HG02885 (cell line): ENCODE data around the gene KRTAP1-4.
"Not testable (repeated sequence)": the region's sequence is repeated elsewhere in the genome, so short reads cannot be mapped to it uniquely, and the experiment has no call there.

ENCODE experiments used
- ATAC-seq: cut with Tn5 transposase; IDR thresholded peaks from one replicate; pipeline ENCODE4 v1.9.1; 2021; ENCODE audit warnings: mild to moderate bottlenecking; ENCODE audit not compliant: unreplicated experiment, poor library complexity

The KRTAP1-4 gene

DNA sequence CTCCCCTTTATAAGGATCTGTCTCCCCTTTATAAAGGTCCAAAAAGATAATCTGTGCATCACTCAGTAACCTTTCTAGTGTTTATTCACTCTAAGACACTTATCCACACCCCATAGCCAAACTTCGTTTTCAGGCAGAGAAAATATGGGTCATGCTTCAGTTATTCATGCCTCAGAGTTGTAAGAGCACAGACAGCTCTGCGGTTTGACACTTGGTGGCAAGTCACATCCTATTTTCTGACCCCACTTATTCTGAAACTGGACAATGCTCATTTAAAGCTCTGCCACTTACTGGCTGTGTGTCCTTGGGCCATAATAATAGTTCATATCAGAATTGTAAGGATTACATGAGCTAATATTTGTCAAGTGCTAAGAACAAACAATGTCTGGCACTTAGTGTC lies 19.1 kb upstream of the KRTAP1-4 start:
- ATAC-seq: no peak

DNA sequence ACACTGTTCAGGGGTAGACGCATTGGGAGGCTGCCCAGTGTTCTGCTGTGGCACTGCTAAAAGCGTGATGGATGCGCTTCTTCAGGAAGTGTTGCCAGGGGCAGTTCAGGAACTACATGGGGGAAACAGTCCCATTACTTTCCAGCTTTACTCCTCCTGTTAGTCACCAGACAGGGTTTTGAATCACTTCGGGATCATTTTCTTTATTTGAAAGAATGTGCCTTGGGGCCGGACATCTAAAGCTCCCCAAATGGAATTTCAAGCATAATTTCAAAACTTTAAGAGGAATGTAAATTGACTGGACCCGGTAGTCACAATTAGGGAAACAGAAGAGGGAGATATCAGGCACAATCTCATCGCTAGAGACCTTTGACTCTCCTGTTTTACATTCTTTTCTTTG lies 18.4 kb upstream of the KRTAP1-4 start:
- no peak for ATAC-seq

DNA sequence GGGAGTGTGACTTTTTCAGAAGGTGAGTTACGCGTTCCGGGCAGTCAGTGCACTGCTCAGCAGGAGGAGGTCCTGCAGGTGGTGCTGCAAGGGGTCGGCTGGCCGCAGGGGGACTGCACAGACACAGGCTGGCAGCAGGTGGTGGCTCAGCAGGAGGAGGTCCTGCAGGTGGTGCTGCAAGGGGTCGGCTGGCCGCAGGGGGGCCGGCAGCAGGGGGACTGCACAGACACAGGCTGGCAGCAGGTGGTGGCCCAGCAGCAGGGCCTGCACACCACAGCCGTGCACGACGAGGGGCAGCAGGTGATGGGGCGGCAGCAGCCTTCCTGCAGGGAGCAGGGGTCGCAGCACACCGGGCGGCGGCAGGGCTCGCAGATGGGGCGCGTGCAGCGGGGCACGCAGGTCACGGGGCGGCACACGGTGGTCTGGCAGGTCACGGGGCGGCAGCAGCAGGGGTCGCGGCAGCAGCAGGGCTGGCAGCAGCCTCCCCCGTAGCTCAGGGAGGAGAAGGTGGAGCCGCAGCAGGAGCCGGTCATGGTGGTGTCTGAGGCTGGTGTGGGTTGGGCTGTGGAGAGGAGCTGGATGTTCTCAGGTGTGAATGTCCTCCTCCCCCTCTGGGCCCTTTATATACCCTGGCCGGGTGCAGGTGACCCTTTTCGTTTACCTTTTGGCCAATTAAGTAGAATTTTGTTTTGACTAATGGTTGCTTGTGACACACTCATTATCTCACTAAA lies 16.9 kb upstream of the KRTAP1-4 start, which contains the start of gene KRTAP2-1:
KRTAP2-1 (minus strand) TSS at position 582 of the 731 bp plus-strand sequence; CDS start at position 533, 49 bp downstream.
- ATAC-seq: not testable (repeated sequence)

DNA sequence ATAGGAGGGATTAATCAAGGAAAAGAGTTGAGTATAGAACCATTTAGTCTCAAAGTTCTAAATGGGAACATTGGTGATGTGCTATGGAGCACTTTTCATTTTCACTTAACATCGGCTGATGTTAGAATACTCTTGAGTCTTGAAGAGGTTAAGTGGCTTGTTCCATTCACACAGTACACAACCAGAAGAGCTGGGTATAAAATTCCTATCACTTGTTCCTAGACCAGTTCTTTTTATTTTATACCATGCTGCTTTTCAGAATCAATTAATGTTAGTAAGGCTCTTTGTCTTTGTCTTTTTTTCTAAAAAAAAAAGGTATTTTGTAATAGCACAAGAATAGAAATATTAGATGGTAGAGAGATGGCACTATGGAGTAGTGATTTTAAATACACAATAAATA lies 13.0 kb upstream of the KRTAP1-4 start:
- no peak for ATAC-seq

DNA sequence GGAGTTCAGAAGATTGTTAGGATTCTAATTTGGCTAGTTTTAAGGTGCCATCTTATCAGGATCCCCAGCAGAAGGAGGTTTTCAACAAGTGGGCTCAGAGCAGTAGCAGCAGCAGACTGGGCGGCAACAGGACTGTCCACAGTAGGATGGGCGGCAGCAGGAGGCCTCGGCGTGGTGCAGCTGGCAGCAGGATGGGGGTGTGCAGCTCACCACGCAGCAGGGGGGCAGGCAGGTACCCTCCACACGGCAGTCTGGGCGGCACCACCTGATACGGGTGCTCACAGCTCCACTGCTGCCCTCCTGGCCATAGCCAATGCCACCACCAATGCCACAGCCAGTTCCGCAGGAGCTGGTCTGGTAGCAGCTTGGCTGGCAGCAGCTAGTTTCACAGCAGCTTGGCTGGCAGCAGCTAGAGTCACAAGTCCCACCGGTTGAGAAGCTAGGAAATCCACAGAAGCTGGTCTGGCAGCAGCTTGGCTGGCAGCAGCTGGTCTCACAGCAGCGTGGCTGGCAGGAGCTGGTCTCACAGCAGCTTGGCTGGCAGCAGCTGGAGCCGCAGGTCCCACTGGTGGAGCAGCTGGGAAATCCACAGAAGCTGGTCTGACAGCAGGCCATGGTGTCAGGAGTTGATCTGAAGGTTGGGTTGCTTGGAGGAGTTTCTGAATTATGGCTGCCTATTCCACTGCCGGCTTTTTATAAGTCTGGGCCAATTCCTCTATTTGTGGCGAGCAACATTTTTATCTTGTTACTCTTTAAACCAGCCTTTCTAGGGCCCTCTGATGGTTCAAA lies 11.0 kb upstream of the KRTAP1-4 start, which contains the start of gene KRTAP1-1:
KRTAP1-1 (minus strand) TSS at position 668 of the 789 bp plus-strand sequence; CDS start at position 615, 53 bp downstream.
- ATAC-seq: not testable (repeated sequence)

DNA sequence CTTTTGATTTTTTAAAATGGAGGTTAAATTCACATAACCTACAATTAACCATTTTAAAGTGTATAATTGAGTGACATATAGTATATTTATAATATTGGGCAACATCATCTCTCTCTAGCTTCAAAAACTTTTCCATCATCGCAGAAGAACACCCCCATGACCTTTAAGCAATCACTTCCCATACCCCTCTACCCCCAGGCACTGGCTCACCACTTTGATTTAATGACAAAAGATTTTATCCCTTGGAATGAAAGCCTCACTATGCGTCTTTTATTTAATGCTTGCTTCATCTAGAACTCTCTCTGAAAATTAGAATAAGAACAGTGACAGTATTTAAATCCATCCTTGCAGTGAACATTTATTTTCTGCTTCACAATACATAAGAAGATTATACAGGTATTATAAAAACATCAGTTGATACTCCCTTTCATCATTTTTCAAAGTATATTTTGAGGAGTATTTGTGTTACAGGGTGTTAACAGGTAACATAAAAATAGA lies 7.9 kb upstream of the KRTAP1-4 start:
- ATAC-seq: no peak

DNA sequence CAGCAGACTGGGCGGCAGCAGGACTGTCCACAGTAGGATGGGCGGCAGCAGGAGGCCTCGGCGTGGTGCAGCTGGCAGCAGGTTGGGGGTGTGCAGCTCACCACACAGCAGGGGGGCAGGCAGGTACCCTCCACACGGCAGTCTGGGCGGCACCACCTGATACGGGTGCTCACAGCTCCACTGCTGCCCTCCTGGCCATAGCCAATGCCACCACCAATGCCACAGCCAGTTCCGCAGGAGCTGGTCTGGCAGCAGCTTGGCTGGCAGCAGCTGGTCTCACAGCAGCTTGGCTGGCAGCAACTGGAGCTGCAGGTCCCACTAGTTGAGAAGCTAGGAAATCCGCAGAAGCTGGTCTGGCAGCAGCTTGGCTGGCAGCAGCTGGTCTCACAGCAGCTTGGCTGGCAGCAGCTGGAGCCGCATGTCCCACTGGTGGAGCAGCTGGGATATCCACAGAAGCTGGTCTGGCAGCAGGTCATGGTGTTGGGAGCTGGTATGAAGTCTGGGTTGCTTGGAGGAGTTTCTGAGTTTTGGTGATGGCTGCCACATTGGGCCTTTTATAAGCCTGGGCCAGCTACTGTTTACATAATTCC lies 4.4 kb upstream of the KRTAP1-4 start, which contains the start of gene KRTAP1-3:
KRTAP1-3 (minus strand) TSS at position 529 of the 590 bp plus-strand sequence; CDS start at position 476, 53 bp downstream.
- ATAC-seq: not testable (repeated sequence)

DNA sequence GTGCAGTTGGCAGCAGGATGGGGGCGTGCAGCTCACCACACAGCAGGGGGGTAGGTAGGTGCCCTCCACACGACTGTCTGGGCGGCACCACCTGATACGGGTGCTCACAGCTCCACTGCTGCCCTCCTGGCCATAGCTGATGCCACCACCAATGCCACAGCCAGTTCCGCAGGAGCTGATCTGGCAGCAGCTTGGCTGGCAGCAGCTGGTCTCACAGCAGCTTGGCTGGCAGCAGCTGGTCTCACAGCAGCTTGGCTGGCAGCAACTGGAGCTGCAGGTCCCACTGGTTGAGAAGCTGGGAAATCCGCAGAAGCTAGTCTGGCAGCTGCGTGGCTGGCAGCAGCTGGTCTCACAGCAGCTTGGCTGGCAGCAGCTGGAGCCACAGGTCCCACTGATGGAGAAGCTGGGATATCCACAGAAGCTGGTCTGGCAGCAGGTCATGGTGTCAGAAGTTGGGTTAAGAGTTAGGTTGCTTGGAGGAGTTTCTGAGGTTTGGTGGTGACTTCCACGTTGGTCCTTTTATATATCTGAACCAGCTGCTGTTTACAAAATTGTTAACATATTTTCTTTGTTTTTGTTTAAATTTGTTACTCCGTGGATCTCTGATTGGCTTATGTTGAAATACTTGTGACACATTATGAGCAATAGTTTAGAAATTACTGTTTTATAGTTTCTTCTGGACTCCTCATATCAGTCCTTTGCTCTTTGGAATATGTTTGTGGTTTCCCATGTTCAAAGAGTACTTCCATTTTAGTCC lies 3.1 kb downstream of the KRTAP1-4 start, which contains the start of gene KRTAP1-5:
KRTAP1-5 (minus strand) TSS at position 494 of the 757 bp plus-strand sequence; CDS start at position 441, 53 bp downstream.
- ATAC-seq: no peak

DNA sequence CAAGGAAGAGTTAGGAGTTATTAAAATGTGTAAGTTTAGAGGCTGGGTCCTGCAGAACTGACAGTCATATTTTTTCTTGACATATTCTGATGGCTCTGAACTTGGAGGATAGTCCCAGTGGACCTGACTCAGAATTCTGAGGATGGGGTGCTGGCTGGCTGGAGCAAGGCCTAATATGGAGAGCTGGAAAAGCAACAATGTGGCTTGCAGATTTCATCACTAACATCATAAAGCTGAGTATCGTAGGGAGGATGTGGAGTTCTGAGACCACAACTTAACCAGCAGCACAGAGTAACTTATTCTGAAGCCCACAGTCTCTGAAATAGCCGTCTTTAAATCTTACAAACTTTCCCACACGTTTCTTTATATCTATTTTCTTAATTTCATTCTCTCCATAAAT lies 5.3 kb downstream of the KRTAP1-4 start:
- ATAC-seq: no peak

DNA sequence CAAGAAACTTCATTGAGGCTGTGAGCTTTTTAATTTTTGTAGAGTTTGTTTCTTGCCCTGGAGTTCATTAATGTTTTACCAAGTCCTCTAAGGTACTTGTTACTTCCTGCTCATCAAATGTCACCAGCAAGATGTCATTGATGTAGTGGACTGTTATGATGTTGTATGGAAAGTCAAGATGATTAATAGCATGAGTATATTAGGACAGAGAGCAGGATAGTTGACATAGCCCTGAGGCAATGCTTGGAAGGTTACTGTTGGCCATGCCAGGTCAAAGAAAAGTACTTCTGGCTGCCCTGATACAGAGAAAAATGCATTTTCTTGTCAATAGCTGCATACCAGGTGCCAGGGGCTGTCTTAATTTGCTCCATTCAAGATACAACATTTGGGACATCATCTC lies 9.7 kb downstream of the KRTAP1-4 start:
- no peak for ATAC-seq

DNA sequence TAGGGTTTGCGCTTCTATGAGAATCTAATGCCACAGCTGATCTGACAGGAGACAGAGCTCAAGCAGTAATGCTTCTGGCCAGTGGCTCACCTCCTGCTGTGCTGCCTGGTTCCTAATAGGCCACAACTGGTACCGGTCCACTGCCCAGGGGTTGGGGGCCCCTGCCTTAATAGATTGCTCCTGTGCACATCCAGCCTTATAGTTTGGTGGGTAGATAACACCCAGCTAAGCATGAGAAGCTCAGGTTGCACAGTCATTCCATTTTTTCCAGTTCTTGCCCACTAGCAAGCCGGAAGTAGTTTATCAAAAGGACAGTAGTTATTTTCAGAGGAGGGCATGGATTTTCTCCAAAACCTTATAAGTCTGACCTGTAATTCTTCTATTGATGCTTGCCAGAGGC lies 10.6 kb downstream of the KRTAP1-4 start:
- no peak for ATAC-seq

DNA sequence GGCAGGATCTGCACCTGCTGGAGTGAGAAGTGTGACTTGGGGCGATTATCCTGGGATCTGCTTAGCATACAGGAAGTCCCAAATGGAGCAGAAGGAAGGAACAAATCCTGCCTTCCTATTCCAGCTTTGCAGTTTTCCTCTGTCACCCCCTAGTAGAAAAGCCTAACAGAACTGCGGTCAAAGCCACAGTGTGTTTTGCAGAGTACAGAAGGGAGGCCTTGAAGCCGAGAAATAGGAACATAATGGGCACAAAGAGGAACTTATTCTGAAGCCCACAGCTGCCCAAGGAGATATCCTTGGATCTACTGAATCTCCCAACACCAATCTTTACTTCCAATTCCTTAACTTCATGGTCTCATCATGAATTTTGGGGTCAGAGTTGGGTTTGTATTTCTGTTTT lies 11.5 kb downstream of the KRTAP1-4 start:
- no peak for ATAC-seq

DNA sequence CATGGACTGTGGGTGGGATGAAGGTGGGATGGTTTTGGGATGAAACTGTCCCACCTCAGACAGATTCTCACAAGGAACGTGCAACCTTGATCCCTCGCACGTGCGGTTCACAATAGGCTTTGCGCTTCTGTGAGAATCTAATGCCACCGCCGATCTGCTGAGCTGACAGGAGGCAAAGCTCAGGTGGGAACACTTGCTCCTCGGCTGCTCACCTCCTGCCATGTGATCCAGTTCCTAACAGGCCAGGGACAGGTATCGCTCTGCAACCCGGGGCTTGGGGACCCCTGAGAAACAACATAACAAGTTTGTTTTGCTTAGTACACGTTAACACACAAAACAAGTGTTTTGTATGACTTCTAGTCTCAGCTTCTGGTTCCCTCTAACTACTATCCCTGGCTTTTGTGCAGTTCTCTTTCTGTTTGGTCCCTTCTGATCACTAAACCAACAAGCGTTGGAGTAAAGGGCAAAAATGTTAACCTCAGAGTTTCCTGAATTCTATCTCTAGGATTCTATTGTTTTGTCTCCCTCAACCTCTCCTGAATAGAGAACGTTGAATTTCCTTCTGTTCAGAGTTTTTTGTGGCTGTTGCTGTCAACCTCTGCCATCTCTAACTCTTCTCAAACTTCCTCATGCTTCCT lies 13.3 kb downstream of the KRTAP1-4 start:
- no peak for ATAC-seq

DNA sequence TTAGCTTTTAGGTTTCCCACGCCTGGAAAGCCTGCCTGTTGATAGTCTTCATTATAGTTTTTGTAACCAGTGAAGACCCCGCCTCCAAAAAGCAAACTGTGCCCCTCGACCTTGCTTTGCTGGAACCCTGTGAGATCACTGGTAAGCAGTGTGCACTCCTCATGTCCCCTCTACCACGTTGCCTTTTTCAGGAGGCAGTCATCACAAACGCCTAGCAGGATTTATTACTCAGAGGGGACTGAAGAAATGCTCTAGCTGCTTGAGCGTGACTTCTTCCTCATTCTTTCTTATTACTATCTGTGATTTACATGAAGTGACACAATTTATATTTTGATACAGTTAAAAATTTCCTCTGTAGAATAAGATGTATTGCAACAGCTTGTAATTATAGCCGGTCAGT lies 14.5 kb downstream of the KRTAP1-4 start:
- ATAC-seq: no peak

DNA sequence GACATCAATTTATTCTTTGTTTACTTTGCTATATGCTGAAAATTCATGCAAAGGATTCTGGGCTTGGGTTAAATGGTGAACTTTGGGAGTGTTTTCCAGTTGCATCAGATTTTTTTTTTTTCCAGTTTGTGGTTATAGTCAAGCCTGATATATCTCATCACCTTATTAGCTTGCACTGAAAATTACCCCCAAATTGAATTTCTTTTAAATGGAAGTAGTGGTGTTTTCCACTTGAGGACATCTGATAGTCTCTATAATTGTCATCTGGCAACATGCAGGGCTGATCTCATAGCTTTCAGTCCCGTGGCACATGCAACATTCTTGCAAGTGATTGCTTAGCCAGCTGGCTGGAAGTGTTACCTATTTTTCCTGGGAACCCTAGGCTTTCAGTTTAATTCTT lies 16.4 kb downstream of the KRTAP1-4 start:
- no peak for ATAC-seq

DNA sequence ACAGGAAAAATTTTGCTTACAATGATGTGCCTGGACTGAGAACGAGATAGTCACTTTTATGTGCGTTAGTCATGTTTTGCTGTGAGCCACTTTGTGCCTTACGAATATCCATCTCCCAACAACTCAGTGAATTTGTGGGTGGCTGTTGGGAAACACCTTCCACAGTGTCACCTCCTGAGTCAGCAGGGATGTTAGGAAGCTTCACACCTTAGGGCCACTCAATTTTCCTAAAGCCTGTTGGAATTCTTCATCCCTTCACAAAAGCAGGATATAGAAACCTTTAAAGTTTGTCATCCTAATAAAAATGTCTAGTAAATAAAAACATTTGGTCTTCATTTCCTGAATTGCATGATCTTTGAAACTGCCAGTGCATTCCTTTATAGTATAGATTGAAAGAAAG lies 16.8 kb downstream of the KRTAP1-4 start:
- ATAC-seq: no peak

DNA sequence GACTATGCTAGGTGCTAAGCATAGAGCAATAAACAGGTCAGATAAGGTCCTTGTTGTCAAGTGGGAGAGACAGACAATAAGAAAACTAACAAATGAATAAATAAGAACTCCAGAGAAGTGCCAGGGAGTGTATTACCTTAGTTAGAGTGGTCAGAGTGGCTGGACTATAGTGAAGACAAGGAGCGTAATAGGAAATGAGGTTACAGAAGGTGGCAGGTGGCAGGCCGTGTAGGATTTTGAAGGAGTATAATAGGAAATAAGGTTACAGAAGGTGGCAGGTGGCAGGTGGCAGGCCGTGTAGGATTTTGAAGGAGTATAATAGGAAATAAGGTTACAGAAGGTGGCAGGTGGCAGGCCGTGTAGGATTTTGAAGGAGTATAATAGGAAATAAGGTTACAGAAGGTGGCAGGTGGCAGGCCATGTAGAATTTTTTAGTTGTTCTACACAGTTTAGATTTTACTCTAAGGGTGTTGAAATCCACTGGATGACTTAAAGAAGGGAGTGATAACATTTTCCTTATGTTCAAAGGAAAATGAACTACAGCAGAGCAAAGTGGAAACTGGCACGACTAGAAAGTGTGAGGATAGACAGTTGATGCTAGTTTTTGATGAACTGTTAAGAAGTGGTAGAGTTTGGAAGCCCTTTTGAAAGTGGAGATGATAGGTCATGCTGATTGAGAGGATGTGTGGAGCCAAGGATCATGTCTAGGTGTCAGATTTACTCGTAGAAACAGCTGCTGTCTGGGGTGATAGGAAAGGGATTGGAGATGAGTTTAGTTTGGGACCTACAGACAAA lies 17.5 kb downstream of the KRTAP1-4 start:
- no peak for ATAC-seq

DNA sequence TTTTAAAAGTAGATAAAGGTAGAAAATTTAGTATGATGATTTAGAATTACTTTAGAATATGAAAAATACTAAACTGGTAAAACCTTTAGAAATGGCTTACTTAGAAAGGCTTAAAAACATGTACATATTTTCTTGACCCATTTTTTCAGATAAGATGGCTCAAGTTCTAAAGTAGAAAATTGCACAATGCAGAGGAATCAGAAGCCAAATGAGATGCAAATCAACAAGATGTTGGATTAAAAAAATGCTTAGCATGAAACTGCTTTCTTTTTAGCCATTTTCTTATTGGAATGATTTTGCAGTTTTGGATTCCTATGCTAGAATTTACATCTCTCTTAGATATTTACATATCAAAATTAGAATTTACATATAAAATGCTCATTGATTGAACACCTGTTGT lies 19.6 kb downstream of the KRTAP1-4 start:
- ATAC-seq: no peak

DNA sequence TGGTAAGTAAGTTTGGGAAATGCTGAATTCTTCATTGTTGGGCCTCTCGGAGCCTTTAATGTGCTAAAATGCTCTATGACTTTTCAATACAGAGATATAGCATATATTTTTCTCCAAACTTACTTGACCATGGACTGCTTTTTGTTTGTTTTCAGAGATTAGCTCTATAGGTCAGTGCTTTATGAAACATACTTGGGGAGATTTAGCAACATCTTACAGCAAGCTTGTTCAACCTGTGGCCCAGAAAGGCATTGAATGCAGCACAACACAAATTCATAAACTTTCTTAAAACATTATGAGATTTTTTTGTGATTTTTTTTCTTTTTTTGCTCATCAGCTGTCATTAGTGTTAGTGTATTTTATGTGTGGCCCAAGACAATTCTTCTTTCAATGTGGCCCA lies 20.1 kb downstream of the KRTAP1-4 start:
- ATAC-seq: no peak
